SK-N-SH (cell line): ENCODE results near the gene RAD51B. TPM values are rescaled to one million over a fixed set of nuclear protein-coding genes. Genes with fewer than 3 reads are reported as not detected.

ENCODE experiments used
- CTCF ChIA-PET: fragments of 300-600, 350-600 bp; formaldehyde crosslinking; extraction: SDS; loops from one replicate; lab custom pipeline; 2021; lab: Yijun Ruan, JAX
- POLR2A ChIA-PET: fragments of 350-600 bp; sonication (Branson Sonifier 250); formaldehyde crosslinking; extraction: SDS; loops from one replicate; lab custom pipeline; 2020; ENCODE audit warnings: antibody characterized with exemption, inconsistent platforms; lab: Yijun Ruan, JAX
- DNase-seq: peaks from one replicate; pipeline ENCODE4 v3.0.0; 2012
- H2AFZ ChIP-seq: fragments of 200-600 bp; sonication (generic); 2 replicates; pipeline ENCODE4 v1.8.1; 2016; ENCODE audit warnings: antibody characterized with exemption, mild to moderate bottlenecking, low read depth
- H3F3A ChIP-seq: fragments of 200-600 bp; sonication (generic); replicated peaks from 2 replicates; pipeline ENCODE3; 2016; ENCODE audit warnings: antibody characterized with exemption, mild to moderate bottlenecking; ENCODE audit not compliant: insufficient read depth
- H3K27ac ChIP-seq, 2 experiments: fragments of 200-500 bp in 1 of 2; fragments of 200-600 bp in 1 of 2; sonication (Bioruptor generic) in 1 of 2; sonication (generic), shearing (Covaris generic) in 1 of 2; 2 replicates each; pipeline versions ENCODE4 v1.5.1 to v1.6.1; 2014 to 2016; ENCODE audit warnings: low read depth in 2 of 2, inconsistent platforms in 1 of 2, low read length in 1 of 2, mild to moderate bottlenecking in 1 of 2, mixed read lengths in 1 of 2
- H3K27me3 ChIP-seq: fragments of 200-600 bp; sonication (generic), shearing (Covaris generic); 2 replicates; pipeline ENCODE4 v1.6.1; 2016; ENCODE audit warnings: mixed run types; ENCODE audit not compliant: insufficient read depth
- H3K36me3 ChIP-seq, 2 experiments: fragments of 200-500 bp in 1 of 2; fragments of 200-600 bp in 1 of 2; sonication (Bioruptor generic) in 1 of 2; sonication (generic) in 1 of 2; replicated peaks in 1 of 2; 2 replicates each; pipeline versions ENCODE3 to v1.5.1; 2014 to 2016; ENCODE audit warnings: low read length in 1 of 2, mild to moderate bottlenecking in 1 of 2; ENCODE audit not compliant: insufficient read depth in 2 of 2, control insufficient read depth in 1 of 2
- H3K4me1 ChIP-seq, 2 experiments: fragments of 200-500 bp in 1 of 2; fragments of 200-600 bp in 1 of 2; sonication (Bioruptor generic) in 1 of 2; sonication (generic), shearing (Covaris generic) in 1 of 2; 2 replicates each; pipeline versions ENCODE4 v1.5.1 to v1.6.1; 2014 to 2016; ENCODE audit warnings: low read depth in 1 of 2, low read length in 1 of 2, mixed run types in 1 of 2; ENCODE audit not compliant: insufficient read depth in 2 of 2, control insufficient read depth in 1 of 2
- H3K4me2 ChIP-seq: fragments of 200-600 bp; sonication (generic), shearing (Covaris generic); 2 replicates; pipeline ENCODE4 v1.6.1; 2017; ENCODE audit warnings: mixed run types
- H3K4me3 ChIP-seq, 2 experiments: fragments of 200-500 bp in 1 of 2; fragments of 200-600 bp in 1 of 2; sonication (Bioruptor generic) in 1 of 2; sonication (generic), shearing (Covaris generic) in 1 of 2; 2 replicates each; pipeline versions ENCODE4 v1.5.1 to v1.8.1; 2014 to 2016; ENCODE audit warnings: low read depth in 2 of 2, inconsistent platforms in 1 of 2, low read length in 1 of 2, mild to moderate bottlenecking in 1 of 2, mixed read lengths in 1 of 2, moderate library complexity in 1 of 2
- H3K79me2 ChIP-seq: fragments of 200-600 bp; sonication (generic); 2 replicates; pipeline ENCODE4 v1.8.1; 2017; ENCODE audit warnings: mild to moderate bottlenecking; ENCODE audit not compliant: insufficient read depth
- H3K9ac ChIP-seq: fragments of 200-600 bp; sonication (generic); 2 replicates; pipeline ENCODE4 v1.6.1; 2017; ENCODE audit warnings: mixed run types
- H3K9me2 ChIP-seq: fragments of 200-600 bp; sonication (generic); 2 replicates; pipeline ENCODE4 v1.6.1; 2017; ENCODE audit warnings: mixed run types
- H3K9me3 ChIP-seq: fragments of 200-600 bp; sonication (generic); 2 replicates; pipeline ENCODE4 v1.6.1; 2017; ENCODE audit warnings: mixed run types, mild to moderate bottlenecking, moderate library complexity
- H4K20me1 ChIP-seq: fragments of 200-600 bp; sonication (generic); 2 replicates; pipeline ENCODE4 v1.6.1; 2017; ENCODE audit warnings: mild to moderate bottlenecking, mixed run types; ENCODE audit not compliant: insufficient read depth
- CTCF ChIP-seq: fragments of 200-600 bp; sonication (generic); IDR thresholded peaks from 2 replicates; pipeline ENCODE4 v1.6.1; 2017; ENCODE audit warnings: antibody characterized with exemption, mild to moderate bottlenecking, moderate library complexity
- FOXJ3 ChIP-seq: sonication (generic); formaldehyde crosslinking; IDR thresholded peaks from 2 replicates; pipeline ENCODE4 v1.5.1; 2020; ENCODE audit warnings: mild to moderate bottlenecking, missing genetic modification reagents
- GATA2 ChIP-seq: sonication (generic); formaldehyde crosslinking; IDR thresholded peaks from 2 replicates; pipeline ENCODE4 v1.5.0; 2020; ENCODE audit warnings: mild to moderate bottlenecking, missing genetic modification reagents
- PBX3 ChIP-seq: IDR thresholded peaks from 2 replicates; pipeline ENCODE4; 2012
- POLR2AphosphoS5 ChIP-seq: IDR thresholded peaks from 2 replicates; pipeline ENCODE4 v1.6.1; 2012; ENCODE audit warnings: low read depth, low read length
- REST ChIP-seq: IDR thresholded peaks from 2 replicates; pipeline ENCODE4 v1.6.1; 2012; ENCODE audit warnings: mild to moderate bottlenecking, low read depth, low read length, moderate library complexity
- TAF1 ChIP-seq: IDR thresholded peaks from 2 replicates; pipeline ENCODE4 v1.6.1; 2012; ENCODE audit warnings: low read depth, mild to moderate bottlenecking, low read length, moderate library complexity, borderline replicate concordance
- YY1 ChIP-seq: IDR thresholded peaks from 2 replicates; pipeline ENCODE4 v1.4.0; 2012; ENCODE audit warnings: low read depth, mild to moderate bottlenecking
- WGBS: methylation state at CpG from one replicate; pipeline ENCODE4 v1.1.6; 2017; ENCODE audit warnings: low lambda C conversion rate; 5-methylcytosine and 5-hydroxymethylcytosine counted together
- polyA plus RNA-seq, 3 experiments: library from polyadenylated mRNA; depleted of rRNA; stranded (reverse); fragments of >200 nt; gene quantifications; 2 replicates each; pipeline ENCODE4 v1.2.3, GENCODE V29; 2012
- TF ChIP-seq, protein P1 (sequence below): IDR thresholded peaks from 2 replicates; pipeline ENCODE4 v1.4.0; 2012; ENCODE audit warnings: low read depth, borderline replicate concordance

RAD51B gene
- polyA plus RNA-seq, 1 of the 3 experiments (the other 2 are of a cell fraction): 6.0 TPM

GRCh38 chr14:68212361-68212760 is 392.8 kb downstream of the RAD51B start:
- H2AFZ ChIP-seq: no peak overlapping the region
- H3K4me3 ChIP-seq: no peak overlapping the region
- H3K9me2 ChIP-seq: no peaks in the 10 kb centered on the region
- no peaks in the 10 kb centered on the region for H3K79me2 ChIP-seq
- peaks cover 17% of the 10 kb centered on the region for H3F3A ChIP-seq
- TF ChIP-seq, protein P1, sequence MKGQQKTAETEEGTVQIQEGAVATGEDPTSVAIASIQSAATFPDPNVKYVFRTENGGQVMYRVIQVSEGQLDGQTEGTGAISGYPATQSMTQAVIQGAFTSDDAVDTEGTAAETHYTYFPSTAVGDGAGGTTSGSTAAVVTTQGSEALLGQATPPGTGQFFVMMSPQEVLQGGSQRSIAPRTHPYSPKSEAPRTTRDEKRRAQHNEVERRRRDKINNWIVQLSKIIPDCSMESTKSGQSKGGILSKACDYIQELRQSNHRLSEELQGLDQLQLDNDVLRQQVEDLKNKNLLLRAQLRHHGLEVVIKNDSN: no peak
- TF ChIP-seq REST: no peak
- no peaks in the 10 kb centered on the region for H4K20me1 ChIP-seq
- POLR2A ChIA-PET: no interaction called here
- no peak overlapping the region for H3K9ac ChIP-seq
- DNase-seq: no peak
- H3K4me2 ChIP-seq: no peak overlapping the region
- H3K4me1 ChIP-seq: peaks cover 0 to 20% of the 10 kb centered on the region in 2 experiments; a peak in 3 of 4 replicates
- no peaks in the 10 kb centered on the region for H3K36me3 ChIP-seq
- peak overlapping the region; percentile 90 to 94; a peak in 3 of 4 replicates for H3K27ac ChIP-seq
- H3K27me3 ChIP-seq: no peaks in the 10 kb centered on the region
- no peaks in the 10 kb centered on the region for H3K9me3 ChIP-seq
- CTCF ChIA-PET: no interaction called here

DNA sequence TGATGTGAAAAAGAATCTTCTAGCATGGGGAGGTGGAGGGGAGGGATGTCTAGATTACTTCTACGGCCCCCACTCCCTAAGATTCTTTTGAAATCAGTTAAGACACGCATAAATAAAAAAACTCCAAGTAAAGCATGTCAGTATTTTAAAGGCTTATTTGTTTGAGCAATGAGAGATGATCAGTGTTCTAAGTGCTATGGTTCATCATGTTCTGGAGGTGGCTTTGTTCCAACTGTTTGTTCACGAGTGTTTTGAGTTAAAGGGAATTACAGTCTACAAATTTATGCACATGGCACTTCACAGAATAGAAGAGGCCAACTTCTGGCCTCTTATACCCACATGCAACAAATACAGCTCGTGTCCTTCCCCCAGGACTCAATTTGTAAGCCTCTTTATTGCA is 394.9 kb downstream of the RAD51B start:
- Histone ChIP-seq H3K4me2 (no peak overlapping the region), H3K9me2 (no peaks in the 10 kb centered on the region), H3K9me3 (no peaks in the 10 kb centered on the region), H2AFZ (no peak overlapping the region), H3K36me3 (no peaks in the 10 kb centered on the region), H3F3A (peaks cover 17% of the 10 kb centered on the region), H3K27me3 (no peaks in the 10 kb centered on the region), H3K4me3 (no peak overlapping the region)
- CTCF ChIA-PET: no interaction called here
- WGBS: 75% methylated on average over 4 of the region's 4 CpGs
- POLR2A ChIA-PET: no interaction called here
- TF ChIP-seq FOXJ3 (no peak), YY1 (no peak), PBX3 (no peak), POLR2AphosphoS5 (no peak), TAF1 (no peak), GATA2 (CRISPR knock-in tag) (no peak), CTCF (no peak)
- TF ChIP-seq, protein P1: no peak
- TF ChIP-seq, all 33 proteins: peak for 0
- Histone ChIP-seq H4K20me1 (no peaks in the 10 kb centered on the region), H3K4me1 (peaks cover 0 to 14% of the 10 kb centered on the region in 2 experiments; a peak in 3 of 4 replicates), H3K9ac (no peak overlapping the region), H3K79me2 (no peaks in the 10 kb centered on the region), H3K27ac (no peak overlapping the region)
- DNase-seq: no peak
